ENCODE data around the gene CEND1.

DNA sequence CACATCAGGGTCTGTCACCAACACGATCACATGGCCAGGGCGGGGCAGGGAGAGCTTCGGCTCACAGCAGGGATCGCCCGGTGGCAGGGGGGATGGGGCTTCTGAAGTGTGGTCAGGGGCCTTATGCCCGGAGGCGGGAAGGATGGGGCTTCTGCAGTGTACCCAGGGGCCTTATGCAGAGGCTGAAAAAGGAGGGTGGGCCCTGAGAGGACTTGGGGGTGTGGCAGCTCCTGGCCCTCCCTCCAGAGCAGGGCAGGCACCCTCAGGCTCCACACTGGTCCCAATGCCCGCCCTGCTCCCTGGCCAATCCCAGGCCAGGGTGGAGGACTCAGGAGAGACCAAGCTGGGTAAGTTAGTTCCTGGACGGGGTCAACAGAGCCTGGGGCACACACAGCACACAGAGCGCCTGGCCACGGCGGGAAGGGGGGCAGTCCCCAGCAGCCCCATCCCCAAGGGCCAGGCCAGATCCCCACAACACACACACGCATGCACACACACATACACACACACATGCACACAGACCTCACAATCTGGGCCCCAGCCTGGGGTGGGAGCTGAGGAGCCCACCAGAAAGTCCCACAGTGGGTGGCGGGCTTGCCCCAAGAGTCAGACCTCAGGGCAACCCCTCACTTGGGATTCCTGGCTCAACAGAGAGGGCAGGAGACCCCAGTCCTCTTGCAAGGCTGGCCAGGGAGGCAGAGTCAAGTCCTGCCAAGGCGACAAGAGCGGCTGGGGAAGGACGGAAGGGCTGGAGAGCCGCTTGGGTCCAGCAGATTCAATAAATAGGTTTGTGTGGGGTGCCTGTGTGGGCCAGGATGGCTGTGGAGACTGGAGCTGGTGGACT, 1.1 kb upstream of the CEND1 start:
- TF ChIP-seq, protein P1, sequence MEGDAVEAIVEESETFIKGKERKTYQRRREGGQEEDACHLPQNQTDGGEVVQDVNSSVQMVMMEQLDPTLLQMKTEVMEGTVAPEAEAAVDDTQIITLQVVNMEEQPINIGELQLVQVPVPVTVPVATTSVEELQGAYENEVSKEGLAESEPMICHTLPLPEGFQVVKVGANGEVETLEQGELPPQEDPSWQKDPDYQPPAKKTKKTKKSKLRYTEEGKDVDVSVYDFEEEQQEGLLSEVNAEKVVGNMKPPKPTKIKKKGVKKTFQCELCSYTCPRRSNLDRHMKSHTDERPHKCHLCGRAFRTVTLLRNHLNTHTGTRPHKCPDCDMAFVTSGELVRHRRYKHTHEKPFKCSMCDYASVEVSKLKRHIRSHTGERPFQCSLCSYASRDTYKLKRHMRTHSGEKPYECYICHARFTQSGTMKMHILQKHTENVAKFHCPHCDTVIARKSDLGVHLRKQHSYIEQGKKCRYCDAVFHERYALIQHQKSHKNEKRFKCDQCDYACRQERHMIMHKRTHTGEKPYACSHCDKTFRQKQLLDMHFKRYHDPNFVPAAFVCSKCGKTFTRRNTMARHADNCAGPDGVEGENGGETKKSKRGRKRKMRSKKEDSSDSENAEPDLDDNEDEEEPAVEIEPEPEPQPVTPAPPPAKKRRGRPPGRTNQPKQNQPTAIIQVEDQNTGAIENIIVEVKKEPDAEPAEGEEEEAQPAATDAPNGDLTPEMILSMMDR (IDR thresholded peaks at IDR 0.05; ENCODE audit: borderline replicate concordance, extremely low read depth, low read length, poor library complexity, severe bottlenecking), result no peak
- TF ChIP-seq EZH2 (IDR thresholded peaks at IDR 0.05; ENCODE audit: borderline replicate concordance, low read depth, low read length, severe bottlenecking), result no peak

Data from DND-41 (cell line).